CD4-positive, alpha-beta T cell treated with Interleukin-6 at 100 ng/mL for 8 hours (primary cell): Measurements from ENCODE around the gene MEF2C.

Source experiments
- DNase-seq: peaks from one replicate; pipeline ENCODE4 v3.0.0-alpha.2; 2020; ENCODE audit warnings: mixed read lengths, low spot score

The MEF2C gene

DNA sequence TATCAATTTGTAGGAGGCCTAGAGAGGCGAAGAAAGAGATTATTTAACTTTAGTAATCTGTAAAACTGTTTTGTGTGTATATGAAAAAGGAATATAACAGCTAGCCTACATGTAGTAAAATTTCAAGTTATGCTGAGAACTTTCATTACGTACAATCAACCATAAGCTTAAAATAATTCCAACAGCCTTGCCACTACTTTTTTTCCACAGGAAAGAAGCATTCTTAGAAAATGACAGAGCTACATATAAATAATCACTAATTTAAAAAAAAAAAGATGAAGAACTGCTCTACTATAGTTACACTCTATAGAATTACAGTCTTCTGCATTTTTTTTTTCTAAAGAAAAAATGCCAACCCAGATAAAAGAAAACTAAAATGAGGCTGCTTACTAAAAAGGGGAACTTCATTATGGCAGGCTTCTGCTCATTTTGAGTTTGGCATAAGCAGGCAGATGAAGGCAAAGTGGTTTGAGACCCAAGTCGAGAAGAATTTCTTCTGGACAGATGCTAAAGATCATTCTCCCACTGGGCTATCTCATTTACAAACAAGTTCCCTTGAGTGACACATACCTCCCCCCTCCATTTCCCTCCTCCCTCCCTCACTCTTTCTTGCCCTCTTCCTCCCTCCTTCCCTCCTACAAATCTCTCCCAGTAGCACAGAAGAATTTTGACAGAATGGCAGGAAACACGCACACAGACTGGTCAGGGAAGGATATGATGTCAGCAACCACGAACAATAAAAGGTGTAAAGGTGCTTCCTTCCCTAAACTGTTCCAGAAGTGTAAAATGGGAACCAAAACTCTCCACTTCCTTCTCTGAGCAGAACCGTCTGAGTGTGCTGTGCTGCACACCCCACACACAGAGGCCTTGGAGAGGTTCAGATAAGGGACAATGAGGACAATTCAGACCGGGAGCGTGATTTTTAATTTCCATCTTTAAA lies 56.1 kb downstream of the MEF2C start:
- peak; percentile 1 for DNase-seq

DNA sequence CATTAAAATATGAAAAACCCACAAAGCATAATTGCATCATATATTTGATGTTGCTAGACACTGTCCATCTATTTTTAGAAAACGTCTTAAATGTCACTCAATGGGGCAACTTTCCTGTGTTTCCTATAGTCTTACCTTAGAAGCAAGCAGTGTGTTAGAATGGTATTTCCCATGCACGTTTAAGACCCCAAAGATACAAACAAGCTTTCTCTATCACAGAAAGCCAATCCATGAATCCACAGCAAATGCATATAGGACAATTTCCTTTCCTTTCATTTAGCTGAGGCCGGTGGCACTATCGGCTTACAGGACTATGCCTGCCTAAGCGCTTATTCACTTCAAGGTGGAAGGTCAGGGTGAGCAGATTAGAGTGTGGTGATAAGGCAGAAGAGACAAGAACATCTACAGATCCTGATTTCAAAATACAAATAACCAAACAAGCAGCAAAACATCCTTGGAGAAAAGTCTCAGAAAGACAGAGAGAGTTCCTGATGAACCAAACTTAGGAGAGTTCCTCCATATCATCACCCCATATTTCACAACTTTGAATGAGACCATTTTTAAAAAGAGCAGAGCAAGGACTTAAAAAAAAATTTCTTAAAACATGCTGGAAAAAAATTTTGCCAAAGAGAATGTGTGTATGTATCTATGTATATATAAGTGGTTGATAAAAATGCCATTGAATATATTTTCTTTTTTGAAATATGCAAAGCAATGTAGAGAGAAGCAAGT lies 57.2 kb downstream of the MEF2C start:
- no peak for DNase-seq

DNA sequence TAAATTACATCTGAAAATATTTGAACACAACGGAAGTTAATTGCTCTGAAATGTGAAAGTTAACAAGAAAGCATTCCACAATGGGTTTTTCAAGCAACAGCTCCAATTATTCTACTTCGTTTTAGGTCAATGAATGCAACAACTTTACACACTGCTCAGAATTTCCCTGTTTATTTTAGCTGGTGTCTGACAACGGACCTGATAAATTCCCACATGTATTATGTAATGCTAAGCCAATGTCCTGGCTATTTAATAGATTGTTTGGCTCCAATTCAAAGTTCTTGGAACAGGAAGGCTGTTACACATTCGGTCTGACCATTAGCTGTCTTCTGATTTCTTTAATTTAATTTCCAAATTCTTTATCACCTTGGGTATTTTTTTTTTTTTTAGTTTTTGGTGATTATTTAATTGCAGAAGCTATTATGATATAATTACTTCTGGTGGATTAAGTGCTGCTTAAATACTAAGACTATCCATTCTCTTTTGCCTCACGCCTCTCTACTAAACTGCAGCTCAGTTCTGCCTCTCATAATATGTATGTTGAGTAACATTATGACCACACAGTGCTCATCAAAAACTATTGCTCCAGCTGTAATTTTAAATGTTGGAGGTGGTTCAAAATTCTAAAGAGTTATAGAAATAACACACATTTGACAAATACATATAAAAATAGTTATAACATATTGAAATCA lies 57.9 kb downstream of the MEF2C start:
- no peak for DNase-seq

DNA sequence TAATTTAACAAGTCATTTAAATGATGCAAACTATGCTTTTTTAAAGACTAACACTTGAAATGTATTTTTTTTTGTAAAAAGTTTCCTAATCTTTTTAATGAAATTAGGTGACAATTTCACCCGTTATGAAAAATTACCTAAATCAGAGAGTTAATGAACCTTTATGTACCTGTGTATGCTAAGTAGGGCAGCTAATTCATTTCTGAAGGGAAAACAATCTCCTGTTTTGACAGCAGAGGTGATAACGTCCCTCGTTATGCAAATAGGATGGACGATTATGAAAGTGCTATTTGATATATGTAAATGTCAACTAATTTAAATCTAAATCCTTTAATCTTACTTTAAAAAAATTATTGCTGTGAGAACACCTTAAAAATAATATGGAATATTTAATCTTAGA lies 58.8 kb downstream of the MEF2C start:
- DNase-seq, result no peak

DNA sequence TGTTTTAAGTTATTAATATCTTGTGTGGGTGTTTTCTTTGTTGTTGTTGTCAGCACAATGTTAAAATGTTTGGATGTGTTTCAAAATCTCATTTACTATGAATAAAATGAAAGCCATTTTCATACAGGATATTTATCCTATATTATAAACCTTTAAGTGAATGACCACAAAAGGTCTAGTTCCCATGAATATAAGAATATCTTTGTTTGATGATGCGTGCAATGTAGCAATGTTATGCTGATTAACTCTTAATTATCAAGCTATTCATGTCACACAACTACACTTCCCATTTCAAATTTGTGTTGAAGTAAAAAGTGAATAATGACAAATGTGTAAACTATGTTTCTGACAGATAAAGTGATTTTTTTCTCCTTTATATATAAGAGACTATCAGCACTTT lies 59.8 kb downstream of the MEF2C start:
- no peak for DNase-seq

DNA sequence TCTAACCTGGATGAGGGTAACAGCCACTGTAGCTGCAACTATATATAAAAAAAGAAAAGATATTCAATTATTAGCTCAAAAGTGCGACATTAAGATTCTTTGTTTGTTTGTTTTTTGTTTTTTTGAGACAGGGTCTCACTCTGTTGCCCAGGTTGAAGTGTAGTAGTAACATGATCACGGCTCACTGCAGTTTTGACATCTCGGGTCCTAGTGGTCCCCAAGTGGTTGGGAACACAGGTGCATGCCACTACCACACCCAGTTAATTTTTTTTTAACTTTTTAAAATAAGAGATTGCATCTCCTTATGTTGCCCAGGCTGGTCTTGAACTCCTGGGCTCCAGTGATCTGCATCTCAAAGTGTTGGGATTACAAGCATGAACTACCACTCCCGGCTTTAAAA lies 61.8 kb downstream of the MEF2C start:
- DNase-seq, result no peak

DNA sequence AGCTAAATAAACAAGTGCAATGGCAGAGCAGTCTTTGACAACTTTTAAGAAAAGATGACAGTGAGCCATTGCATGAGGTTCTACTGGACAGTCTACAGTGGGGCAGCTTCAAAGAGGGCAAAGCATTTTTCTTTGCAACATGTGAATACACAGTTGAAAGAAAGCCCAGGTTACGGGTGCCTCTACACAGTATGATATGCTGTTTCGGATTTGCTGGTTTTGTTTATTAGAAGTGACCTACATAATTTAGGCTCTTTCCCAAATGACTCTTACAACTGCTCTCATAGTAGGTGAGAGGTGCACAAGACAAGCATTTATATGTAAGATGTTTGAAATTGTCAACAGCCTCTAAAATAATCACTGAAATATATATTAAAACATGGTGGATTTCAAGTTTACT lies 62.4 kb downstream of the MEF2C start:
- no peak for DNase-seq

DNA sequence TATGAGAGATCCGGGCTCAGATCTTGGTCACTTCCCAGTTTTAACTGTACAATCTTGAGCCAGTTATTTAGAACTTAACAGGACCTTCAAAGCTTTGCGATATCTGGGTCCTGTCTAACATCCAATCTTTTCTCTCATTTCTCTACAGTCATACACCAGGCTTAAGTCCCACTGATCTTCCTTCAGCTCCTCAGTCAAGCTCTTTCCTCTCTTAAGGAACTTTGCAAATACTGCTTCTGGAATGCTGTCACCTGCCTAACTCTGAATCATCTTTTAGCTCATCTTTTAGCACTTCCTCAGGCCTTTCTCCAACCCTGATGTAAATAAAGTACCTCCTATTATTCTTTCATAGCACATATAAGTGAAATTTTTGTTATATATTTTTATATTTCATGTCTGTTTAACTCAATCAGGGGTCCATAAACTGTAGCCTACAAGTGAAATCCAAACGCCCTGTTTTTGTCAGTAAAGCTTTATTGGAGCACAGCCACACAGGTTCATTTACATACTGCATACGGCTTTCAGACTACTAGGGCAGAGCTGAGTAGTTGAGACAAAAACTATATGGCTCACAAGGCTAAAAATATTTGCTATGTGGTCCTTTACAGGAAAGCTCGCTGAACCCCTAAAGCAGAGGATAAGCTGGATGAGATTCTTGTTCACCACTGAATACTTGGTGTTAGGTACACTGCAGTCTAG lies 63.5 kb downstream of the MEF2C start:
- DNase-seq, result no peak

DNA sequence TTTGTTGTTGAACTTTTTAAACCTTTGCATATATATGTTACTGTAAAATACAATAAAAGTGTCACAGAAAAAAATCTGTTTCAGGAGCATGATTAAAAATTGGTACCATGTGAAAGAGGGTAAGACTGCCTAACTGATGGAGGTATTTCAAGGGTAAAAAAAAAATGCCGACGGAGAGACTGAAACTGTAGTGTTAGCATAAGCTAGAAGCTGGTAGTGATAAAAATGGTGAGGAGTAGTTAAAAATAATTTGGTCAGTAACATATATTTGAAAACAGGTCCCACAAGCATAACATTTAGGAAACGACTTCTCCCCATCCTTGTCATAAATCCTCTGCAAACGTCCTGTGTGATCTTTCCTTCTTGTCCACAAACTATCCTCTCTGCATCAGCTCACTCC lies 64.7 kb downstream of the MEF2C start:
- no peak for DNase-seq

DNA sequence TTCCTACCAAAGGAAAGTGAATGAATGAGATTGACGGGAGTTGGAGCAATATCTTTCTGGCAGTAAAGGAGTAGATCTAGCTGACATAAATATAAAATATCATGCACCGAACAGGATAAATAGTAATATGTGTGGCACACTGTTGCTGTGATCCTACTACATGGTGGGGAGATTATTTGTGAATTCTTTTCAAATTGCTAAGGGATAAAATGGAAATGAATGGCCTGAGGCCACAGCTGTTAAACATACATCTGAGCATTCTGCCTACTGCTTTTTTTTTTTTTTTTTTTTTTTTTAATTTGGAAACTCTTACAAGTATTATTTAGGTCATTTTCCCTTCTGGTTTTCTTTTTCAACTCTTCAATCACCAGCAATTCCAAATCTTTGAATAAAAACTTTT lies 66.8 kb downstream of the MEF2C start:
- no peak for DNase-seq

DNA sequence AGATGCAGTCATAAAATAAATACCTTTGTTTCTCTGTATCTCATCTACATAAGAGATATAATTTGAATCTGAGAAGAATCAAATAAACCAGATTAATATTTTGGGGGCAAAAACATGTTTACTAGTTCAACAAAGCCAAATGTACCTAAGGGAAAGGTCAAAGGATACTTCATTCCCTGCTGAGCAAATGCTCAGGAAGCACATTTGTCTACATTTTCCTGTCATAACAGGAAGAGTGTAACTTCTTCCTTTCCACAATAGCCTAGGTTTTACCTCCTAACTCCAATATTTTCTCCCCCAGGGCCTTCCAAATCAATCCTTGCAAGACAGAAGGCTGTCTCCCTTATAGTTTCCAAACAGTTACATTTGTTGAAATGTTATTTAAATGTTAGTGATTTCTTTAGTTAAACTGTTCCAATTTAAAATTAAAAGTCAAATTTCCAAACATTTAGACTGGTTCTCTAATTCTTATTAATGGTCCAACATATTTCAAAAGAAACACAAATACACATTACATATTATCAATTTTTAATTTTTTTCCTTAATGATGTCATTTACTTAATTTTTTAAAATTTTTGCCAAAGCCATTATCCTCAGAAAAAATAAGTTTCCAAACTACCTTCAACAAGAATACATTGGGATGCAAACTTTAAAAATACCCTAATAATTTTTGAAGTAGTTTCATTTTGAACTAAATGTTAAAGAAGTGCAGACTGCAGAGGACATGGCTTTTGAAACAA lies 67.8 kb downstream of the MEF2C start:
- no peak for DNase-seq

DNA sequence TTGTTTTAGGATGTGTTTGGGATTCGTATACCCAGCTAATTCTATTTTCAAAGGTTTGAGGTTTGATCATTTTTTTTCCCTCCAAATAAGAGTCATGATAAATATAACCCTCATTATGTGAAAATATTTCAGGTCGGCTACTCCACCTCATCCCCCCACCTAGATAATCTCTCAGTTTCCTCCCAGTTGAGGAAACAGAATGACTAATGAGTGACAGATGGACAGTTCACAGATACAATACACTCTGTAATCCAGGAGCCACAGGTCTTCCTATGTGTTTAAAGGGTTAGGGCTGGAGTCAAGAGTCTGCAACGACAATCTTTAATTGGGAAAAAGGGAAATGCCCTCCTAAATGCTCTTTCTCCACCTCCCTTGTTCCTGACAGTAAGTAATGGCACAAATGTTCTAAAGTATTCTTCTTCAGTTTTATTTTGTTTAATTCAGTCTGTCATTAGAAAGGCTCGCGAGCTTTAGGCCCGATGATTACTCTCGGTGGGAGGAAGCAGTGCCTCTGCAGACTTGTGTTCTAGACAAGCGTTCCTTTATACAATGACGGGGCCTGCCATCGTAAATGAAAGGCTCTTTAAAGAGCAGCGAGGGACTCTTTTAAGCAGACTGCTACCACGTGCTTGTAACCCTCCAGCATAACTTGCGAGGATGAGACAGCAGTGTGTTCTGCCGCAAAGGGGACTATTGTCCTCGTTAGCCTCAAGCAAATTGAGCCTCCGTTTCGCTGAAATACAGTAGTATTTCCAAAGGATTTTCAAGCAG lies 69.0 kb downstream of the MEF2C start:
- DNase-seq, result no peak

DNA sequence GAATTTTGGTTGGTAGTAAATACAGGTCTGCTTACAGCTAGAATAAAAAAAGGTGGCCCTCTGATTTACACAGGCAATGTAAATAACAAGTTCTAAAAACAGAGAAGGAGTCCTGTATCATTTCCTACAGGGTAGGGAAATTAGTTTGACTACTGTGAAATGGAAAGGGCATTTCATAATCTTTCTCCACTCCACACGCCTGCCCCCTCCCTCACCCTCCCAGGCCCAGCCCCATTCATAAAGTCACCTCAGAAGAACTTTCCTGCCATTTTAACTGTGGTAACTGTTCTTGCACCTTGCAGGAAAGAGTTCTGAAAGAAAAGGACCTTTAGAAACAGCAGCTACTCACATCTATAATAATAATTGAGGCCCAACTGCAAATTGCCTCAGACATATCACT lies 69.7 kb downstream of the MEF2C start:
- no peak for DNase-seq

DNA sequence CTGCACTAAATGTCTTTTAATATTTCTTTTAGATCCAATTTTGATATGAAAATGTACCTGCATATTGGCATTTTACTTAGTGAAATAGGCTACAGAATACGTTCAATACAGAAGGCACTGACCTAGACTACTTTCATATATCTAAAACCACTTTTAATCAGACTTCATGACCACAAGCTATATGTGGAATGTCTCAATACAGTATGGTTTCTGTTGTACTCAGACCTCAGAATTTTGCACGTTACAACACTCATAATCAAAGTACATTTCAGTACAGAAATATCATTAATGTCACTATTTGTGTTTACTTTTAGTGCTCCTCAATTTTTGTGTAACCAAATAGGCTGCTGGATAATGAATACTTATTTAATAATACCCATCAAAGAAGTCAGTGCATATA lies 74.8 kb downstream of the MEF2C start:
- DNase-seq, result no peak

DNA sequence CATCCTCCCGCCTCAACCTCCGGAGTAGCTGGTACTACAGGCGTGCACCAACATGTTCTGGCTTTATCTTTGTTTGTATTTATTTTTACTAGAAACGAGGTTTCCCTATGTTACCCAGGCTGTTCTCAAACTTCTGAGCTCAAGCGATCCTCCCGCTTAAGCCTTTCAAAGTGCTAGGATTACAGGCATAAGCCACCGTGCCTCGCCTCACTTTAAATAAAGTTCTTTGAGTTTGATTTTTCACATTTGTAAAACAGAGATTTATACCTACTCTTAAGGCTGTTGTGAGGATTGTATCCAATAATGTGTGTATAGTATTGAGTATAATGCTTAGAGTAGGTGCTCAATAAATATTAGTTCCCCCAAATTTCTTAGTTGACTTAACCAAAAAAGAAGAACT lies 75.7 kb downstream of the MEF2C start:
- no peak for DNase-seq

DNA sequence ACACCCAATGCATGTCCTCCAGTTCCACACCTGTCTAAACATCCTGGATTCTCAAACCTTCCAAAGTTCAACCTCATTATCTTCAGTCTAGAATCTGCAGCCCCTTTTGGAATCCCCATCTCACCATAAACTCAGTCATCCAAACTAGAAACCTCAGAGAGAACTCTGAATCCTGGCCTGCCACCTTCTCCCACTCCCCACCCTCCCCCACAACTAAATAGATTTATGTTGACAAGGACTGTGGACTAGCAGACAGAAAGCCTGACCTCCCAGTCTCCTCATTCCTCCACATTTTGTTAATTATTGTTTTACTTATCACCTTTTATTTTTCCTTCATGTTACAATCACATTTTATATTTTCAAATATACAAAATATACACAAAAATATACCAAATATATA lies 76.6 kb downstream of the MEF2C start:
- DNase-seq, result no peak

DNA sequence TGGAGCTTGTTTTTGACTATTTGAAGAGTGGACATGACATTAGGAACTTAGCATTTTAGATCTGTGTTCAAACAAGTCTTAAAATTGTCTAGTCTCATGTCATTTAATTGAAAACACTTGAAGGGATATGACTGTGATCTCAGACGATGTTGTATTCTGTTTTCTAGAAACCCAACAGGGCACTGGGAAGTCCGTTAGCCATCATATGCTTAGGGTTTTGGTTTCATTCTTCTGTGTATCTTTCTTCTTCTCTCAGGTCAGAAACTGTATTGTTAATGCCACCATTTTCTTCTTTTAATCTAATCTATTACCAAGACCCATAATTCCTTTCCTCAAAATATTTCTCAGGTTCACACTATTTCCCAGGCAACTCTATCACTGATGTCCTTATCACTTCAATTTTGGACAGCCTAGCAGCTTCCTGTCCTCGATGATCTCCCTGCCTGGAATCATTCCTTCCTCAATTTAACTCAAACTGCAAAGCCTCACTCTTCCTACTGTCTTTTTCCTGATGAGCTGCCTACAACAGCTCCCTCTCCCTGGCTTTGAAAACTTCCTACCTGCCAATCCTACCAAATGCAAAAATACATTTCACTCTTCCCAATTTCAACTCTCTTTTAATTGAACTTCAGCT lies 77.7 kb downstream of the MEF2C start:
- DNase-seq, result no peak

DNA sequence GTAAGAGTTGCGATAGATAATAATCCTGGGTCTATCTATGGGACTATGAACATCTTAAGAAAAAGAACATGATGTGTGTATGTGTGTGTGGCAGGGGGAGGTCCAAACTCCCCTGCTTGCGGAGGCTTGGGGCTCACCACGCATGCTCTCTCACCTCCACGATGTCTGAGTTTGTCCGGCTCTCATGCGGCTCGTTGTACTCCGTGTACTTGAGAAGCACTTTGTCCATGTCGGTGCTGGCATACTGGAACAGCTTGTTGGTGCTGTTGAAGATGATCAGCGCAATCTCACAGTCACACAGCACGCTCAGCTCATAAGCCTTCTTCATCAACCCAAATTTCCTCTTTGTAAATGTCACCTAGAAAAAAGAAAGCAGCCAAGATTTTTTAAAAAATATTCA lies 78.5 kb downstream of the MEF2C start:
- DNase-seq, result no peak

DNA sequence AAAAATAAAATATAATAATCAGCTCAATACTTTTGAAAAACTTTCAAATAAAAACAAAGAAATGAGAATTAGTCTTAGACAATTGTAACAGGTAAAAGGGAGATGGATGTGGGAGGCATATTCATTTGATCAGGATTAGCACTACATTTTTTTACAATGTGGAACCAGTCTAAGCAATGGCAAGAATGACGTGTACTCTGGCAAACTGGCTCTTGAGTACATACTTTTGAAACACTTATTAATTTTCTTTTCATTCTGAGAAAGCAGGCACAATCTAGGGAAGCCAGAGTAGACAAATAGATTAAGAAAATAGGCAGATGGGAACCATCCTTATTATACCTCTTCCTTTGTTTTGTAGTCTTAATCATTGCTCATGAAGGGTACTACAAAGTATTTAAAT lies 79.7 kb downstream of the MEF2C start:
- DNase-seq, result no peak

DNA sequence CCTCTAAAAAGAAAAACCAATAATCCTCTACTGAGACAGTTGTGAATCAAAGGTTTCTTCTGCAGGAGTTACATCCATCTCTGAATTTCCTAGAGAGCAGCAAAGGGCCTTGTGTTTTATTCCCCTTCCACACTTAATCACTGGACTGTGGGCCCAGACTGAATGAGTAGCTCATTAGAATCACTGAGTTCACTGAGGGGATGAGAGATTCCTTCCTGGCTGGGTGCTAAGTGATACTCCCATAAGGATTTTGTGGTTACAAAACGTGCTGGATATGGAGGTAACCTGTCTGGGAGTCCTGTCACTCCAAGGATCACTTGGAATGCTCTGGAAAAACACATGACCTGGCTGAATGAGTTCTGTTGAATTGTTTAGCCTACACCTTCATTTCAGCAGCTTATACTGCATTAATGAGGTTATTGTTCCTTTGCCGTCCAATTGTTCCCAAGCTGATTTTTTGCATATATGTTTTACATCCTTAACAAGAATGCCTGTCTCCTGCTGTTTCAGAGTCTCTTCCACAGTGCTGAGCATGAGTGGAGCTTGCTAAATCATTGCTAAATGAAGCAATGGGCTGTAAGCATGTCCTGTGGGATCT lies 82.9 kb downstream of the MEF2C start:
- DNase-seq, result no peak
